ENCODE measurements around the gene MCCC2. TPM values are rescaled to one million over a fixed set of nuclear protein-coding genes. Genes with fewer than 3 reads are reported as not detected.
"Not testable (repeated sequence)": the region's sequence is repeated elsewhere in the genome, so short reads cannot be mapped to it uniquely, and the experiment has no call there.

MCCC2 gene
- total and polyA plus RNA-seq, 2 experiments from 2014 or later, result 11.6 to 18.5 TPM

DNA sequence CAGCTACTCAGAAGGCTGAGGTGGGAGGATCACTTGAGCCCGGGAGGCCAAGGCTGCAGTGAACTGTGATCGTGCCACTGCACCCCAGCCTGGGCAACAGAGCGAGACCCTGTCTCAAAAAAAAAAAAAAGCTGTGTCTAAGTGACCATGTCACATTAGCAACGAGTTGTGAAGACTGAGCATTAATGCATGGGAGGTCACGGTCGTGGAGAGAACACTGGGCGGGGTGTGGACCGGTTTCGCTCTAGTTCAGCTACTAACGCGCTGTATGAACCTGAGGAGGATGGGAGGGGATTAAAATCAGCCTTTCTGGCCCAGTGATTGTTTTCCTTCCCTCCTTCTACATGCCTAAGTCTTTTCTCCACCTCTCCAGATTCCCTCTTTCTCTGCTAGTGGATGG is 75.2 kb downstream of the MCCC2 start:
- H3K9ac ChIP-seq, result no peak overlapping the region
- no peaks in the 10 kb centered on the region for H3K79me2 ChIP-seq (ENCODE audit: insufficient read depth)
- H3K9me3 ChIP-seq (ENCODE audit: low read depth), result no peaks in the 10 kb centered on the region
- no peak overlapping the region for H2AFZ ChIP-seq
- H3K36me3 ChIP-seq (ENCODE audit: low read depth), result no peaks in the 10 kb centered on the region; the same call in 1 of the 2 replicates
- no peaks in the 10 kb centered on the region for H3F3A ChIP-seq (ENCODE audit: insufficient read depth)
- 86 to 87% methylated on average over 11 of the region's 11 CpGs for WGBS, 2 experiments (ENCODE audit: low coverage in 1 of 2, low lambda C conversion rate in 2 of 2, missing lambda C conversion rate in 2 of 2)
- H3K27ac ChIP-seq, result no peak overlapping the region
- no peaks in the 10 kb centered on the region for H4K20me1 ChIP-seq (ENCODE audit: insufficient read depth)
- H3K4me3 ChIP-seq, result no peak overlapping the region
- DNase-seq, result no peak
- no peak overlapping the region for H3K4me2 ChIP-seq (ENCODE audit: unreplicated experiment)
- in situ Hi-C loops (cut with MboI), result no loop called here
- H3K4me1 ChIP-seq (ENCODE audit: insufficient read depth), result no peaks in the 10 kb centered on the region
- TF ChIP-seq EZH2phosphoT487 (IDR thresholded peaks at IDR 0.05; ENCODE audit: insufficient read depth, low read depth) (no peak), EZH2 (IDR thresholded peaks at IDR 0.05; ENCODE audit: insufficient read depth, poor library complexity, severe bottlenecking) (no peak)
- H3K27me3 ChIP-seq (replicated peaks; ENCODE audit: insufficient read depth), result no peaks in the 10 kb centered on the region
- H3K9me2 ChIP-seq (ENCODE audit: insufficient read depth), result no peaks in the 10 kb centered on the region

- Histone ChIP-seq H3K9me2 (ENCODE audit: insufficient read depth) (no peaks in the 10 kb centered on the region), H3K9me3 (ENCODE audit: low read depth) (no peaks in the 10 kb centered on the region), H3K4me1 (ENCODE audit: insufficient read depth) (no peaks in the 10 kb centered on the region), H4K20me1 (ENCODE audit: insufficient read depth) (no peaks in the 10 kb centered on the region), H3K4me3 (no peak overlapping the region), H2AFZ (no peak overlapping the region), H3K27ac (no peak overlapping the region), H3K79me2 (ENCODE audit: insufficient read depth) (no peaks in the 10 kb centered on the region), H3K27me3 (replicated peaks; ENCODE audit: insufficient read depth) (no peaks in the 10 kb centered on the region), H3K9ac (no peak overlapping the region), H3K36me3 (ENCODE audit: low read depth) (no peaks in the 10 kb centered on the region), H3F3A (ENCODE audit: insufficient read depth) (no peaks in the 10 kb centered on the region), H3K4me2 (ENCODE audit: unreplicated experiment) (no peak overlapping the region)
- in situ Hi-C loops (cut with MboI), result no loop called here
- TF ChIP-seq EZH2phosphoT487 (IDR thresholded peaks at IDR 0.05; ENCODE audit: insufficient read depth, low read depth) (no peak), EZH2 (IDR thresholded peaks at IDR 0.05; ENCODE audit: insufficient read depth, poor library complexity, severe bottlenecking) (no peak)
- 79 to 82% methylated on average over 6 of the region's 6 CpGs for WGBS, 2 experiments (ENCODE audit: low coverage in 1 of 2, low lambda C conversion rate in 2 of 2, missing lambda C conversion rate in 2 of 2)
- no peak for DNase-seq
Measured at GRCh38 chr5:71663191-71663969, 76.2 kb downstream of the MCCC2 start.

GRCh38 chr5:71664615-71665014 is 77.5 kb downstream of the MCCC2 start:
- WGBS, 2 experiments (ENCODE audit: low coverage in 1 of 2, low lambda C conversion rate in 2 of 2, missing lambda C conversion rate in 2 of 2), result 97 to 100% methylated on average over 3 of the region's 3 CpGs
- H3K4me2 ChIP-seq (ENCODE audit: unreplicated experiment); H3K4me1 ChIP-seq (ENCODE audit: insufficient read depth); H4K20me1 ChIP-seq (ENCODE audit: insufficient read depth); H3K4me3 ChIP-seq; H3K9ac ChIP-seq; H3K79me2 ChIP-seq (ENCODE audit: insufficient read depth); H3K9me3 ChIP-seq (ENCODE audit: low read depth); H3K36me3 ChIP-seq (ENCODE audit: low read depth); in situ Hi-C loops (cut with MboI); H2AFZ ChIP-seq; H3K27me3 ChIP-seq (replicated peaks; ENCODE audit: insufficient read depth); H3K27ac ChIP-seq; H3K9me2 ChIP-seq (ENCODE audit: insufficient read depth); H3F3A ChIP-seq (ENCODE audit: insufficient read depth); DNase-seq: not testable (repeated sequence)

DNA sequence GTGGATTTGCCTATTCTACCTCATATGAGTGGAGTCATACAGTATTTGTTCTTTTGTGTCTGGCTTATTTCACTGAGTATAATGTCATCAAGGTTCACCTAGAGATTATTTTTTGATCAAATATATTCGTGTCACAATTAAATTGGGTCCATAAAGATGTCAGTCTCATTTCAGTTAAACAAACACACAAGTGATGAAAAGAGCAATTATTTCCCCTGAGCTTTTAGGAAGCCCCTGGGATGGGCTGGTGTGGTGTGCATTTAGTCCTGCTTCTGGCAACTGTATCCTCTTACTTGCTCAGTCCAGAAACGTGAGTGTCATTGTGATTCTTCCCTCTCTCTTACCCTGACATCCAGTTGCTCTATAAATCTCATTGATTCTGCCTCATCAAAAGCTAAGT is 79.2 kb downstream of the MCCC2 start:
- Histone ChIP-seq H3K4me1 (ENCODE audit: insufficient read depth) (no peaks in the 10 kb centered on the region), H2AFZ (no peak overlapping the region), H3K9me2 (ENCODE audit: insufficient read depth) (no peaks in the 10 kb centered on the region), H3K4me2 (ENCODE audit: unreplicated experiment) (no peak overlapping the region), H3K79me2 (ENCODE audit: insufficient read depth) (no peaks in the 10 kb centered on the region), H3K27me3 (replicated peaks; ENCODE audit: insufficient read depth) (no peaks in the 10 kb centered on the region), H3K36me3 (ENCODE audit: low read depth) (no peaks in the 10 kb centered on the region), H4K20me1 (ENCODE audit: insufficient read depth) (no peaks in the 10 kb centered on the region), H3K9me3 (ENCODE audit: low read depth) (no peaks in the 10 kb centered on the region), H3F3A (ENCODE audit: insufficient read depth) (no peaks in the 10 kb centered on the region), H3K9ac (no peak overlapping the region), H3K27ac (no peak overlapping the region), H3K4me3 (no peak overlapping the region)
- no peak for DNase-seq
- TF ChIP-seq EZH2phosphoT487 (IDR thresholded peaks at IDR 0.05; ENCODE audit: insufficient read depth, low read depth) (no peak), EZH2 (IDR thresholded peaks at IDR 0.05; ENCODE audit: insufficient read depth, poor library complexity, severe bottlenecking) (no peak)
- WGBS, 2 experiments (ENCODE audit: low coverage in 1 of 2, low lambda C conversion rate in 2 of 2, missing lambda C conversion rate in 2 of 2), result 16 to 35% methylated on average over 2 of the region's 2 CpGs
- in situ Hi-C loops (cut with MboI), result no loop called here

- H3K4me3 ChIP-seq, result no peak overlapping the region
- H3K36me3 ChIP-seq (ENCODE audit: low read depth), result no peaks in the 10 kb centered on the region
- no peak for TF ChIP-seq EZH2 (IDR thresholded peaks at IDR 0.05; ENCODE audit: insufficient read depth, poor library complexity, severe bottlenecking)
- TF ChIP-seq EZH2phosphoT487 (IDR thresholded peaks at IDR 0.05; ENCODE audit: insufficient read depth, low read depth), result no peak
- H4K20me1 ChIP-seq (ENCODE audit: insufficient read depth), result no peaks in the 10 kb centered on the region
- H3K9me2 ChIP-seq (ENCODE audit: insufficient read depth), result no peaks in the 10 kb centered on the region
- no peaks in the 10 kb centered on the region for H3K4me1 ChIP-seq (ENCODE audit: insufficient read depth)
- H3K9ac ChIP-seq, result no peak overlapping the region
- H2AFZ ChIP-seq, result no peak overlapping the region
- no peak overlapping the region for H3K27ac ChIP-seq
- in situ Hi-C loops (cut with MboI), result no loop called here
- peaks cover 18% of the 10 kb centered on the region for H3K27me3 ChIP-seq (replicated peaks; ENCODE audit: insufficient read depth)
- no peaks in the 10 kb centered on the region for H3F3A ChIP-seq (ENCODE audit: insufficient read depth)
- H3K9me3 ChIP-seq (ENCODE audit: low read depth), result no peaks in the 10 kb centered on the region
- H3K4me2 ChIP-seq (ENCODE audit: unreplicated experiment), result no peak overlapping the region
- H3K79me2 ChIP-seq (ENCODE audit: insufficient read depth), result no peaks in the 10 kb centered on the region
- DNase-seq, result no peak
- WGBS, 2 experiments (ENCODE audit: low coverage in 1 of 2, low lambda C conversion rate in 2 of 2, missing lambda C conversion rate in 2 of 2), result 24 to 43% methylated on average over 1 of the region's 1 CpG
Measured at GRCh38 chr5:71677977-71678376, 90.8 kb downstream of the MCCC2 start.

Data from GM23248 (cell line).